HepG2 (cell line): Measurements from ENCODE around the gene GAGE12G. TPM values are rescaled to one million over a fixed set of nuclear protein-coding genes. Genes with fewer than 3 reads are reported as not detected.
"Not testable (repeated sequence)": the region's sequence is repeated elsewhere in the genome, so short reads cannot be mapped to it uniquely, and the experiment has no call there.

Experiments used
- ATAC-seq: fragments of 200-7000 bp; cut with Tn5 transposase; 3 replicates; pipeline ENCODE4 v1.9.1; 2020; ENCODE audit warnings: mild to moderate bottlenecking, moderate library complexity
- BruUV-seq: library from RNA; stranded (reverse); fragments of 400-500 nt; replicated peaks from 2 replicates; lab custom pipeline; 2021; lab: Mats Ljungman, UMichigan
- CTCF ChIA-PET: fragments of 300-600 bp; formaldehyde crosslinking; extraction: SDS; loops from one replicate; lab custom pipeline; 2021; ENCODE audit warnings: low total read pairs, inconsistent platforms, low intra/inter-chr PET ratio; lab: Yijun Ruan, JAX
- POLR2A ChIA-PET: fragments of 350-600 bp; sonication (Branson Sonifier 250); formaldehyde crosslinking; loops from one replicate; lab custom pipeline; 2020; ENCODE audit warnings: antibody characterized with exemption, inconsistent platforms; lab: Yijun Ruan, JAX
- DNase-seq: peaks from one replicate; pipeline ENCODE4 v3.0.0-alpha.2; 2015; ENCODE audit warnings: low spot score
- FAIRE-seq: peaks from 3 replicates; lab custom pipeline; 2011; peaks lifted over from hg19 to GRCh38; lab: Jason Lieb, UNC
- H2AFZ ChIP-seq: one replicate; pipeline ENCODE4 v1.6.1; 2011; ENCODE audit warnings: low read length, inconsistent platforms
- H3K27ac ChIP-seq: fragments of 300-600 bp; 3 replicates; pipeline ENCODE4 v1.8.0; 2011; ENCODE audit warnings: mixed run types, mild to moderate bottlenecking, mixed read lengths, low read length, inconsistent platforms; ENCODE audit not compliant: insufficient read depth; ENCODE audit errors: extremely low read length
- H3K27me3 ChIP-seq, 2 experiments: fragments of 200-600 bp in 1 of 2; 2 replicates in 1 of 2; 3 replicates in 1 of 2; pipeline versions ENCODE4 v1.6.0 to v1.8.0; 2011; ENCODE audit warnings: low read length in 2 of 2, mild to moderate bottlenecking in 2 of 2, moderate library complexity in 2 of 2, inconsistent platforms in 1 of 2; ENCODE audit not compliant: insufficient read depth in 2 of 2, control insufficient read depth in 1 of 2
- H3K36me3 ChIP-seq, 2 experiments: fragments of 200-600 bp in 1 of 2; replicated peaks in 1 of 2; 2 replicates in 1 of 2; 3 replicates in 1 of 2; pipeline versions ENCODE4 v1.5.1 to v1.8.0; 2011; ENCODE audit warnings: low read length in 2 of 2, inconsistent platforms in 1 of 2; ENCODE audit not compliant: insufficient read depth in 2 of 2, control insufficient read depth in 1 of 2
- H3K4me1 ChIP-seq: 2 replicates; pipeline ENCODE4 v1.5.1; 2012; ENCODE audit warnings: low read length, inconsistent platforms; ENCODE audit not compliant: insufficient read depth
- H3K4me2 ChIP-seq: 2 replicates; pipeline ENCODE4 v1.6.0; 2011; ENCODE audit warnings: low read depth, low read length, inconsistent platforms
- H3K4me3 ChIP-seq, 3 experiments: fragments of 200-600 bp in 1 of 3; sonication (generic), shearing (Covaris generic) in 1 of 3; replicated peaks in 1 of 3; 2 replicates each; pipeline ENCODE4 v1.5.1; 2011 to 2016; ENCODE audit warnings: low read length in 3 of 3, inconsistent platforms in 2 of 3, low read depth in 2 of 3, mild to moderate bottlenecking in 2 of 3, control low read depth in 1 of 3, mixed read lengths in 1 of 3; ENCODE audit not compliant: insufficient read depth in 1 of 3
- H3K79me2 ChIP-seq: one replicate; pipeline ENCODE4 v1.6.1; 2011; ENCODE audit warnings: low read length, inconsistent platforms; ENCODE audit not compliant: insufficient read depth
- H3K9ac ChIP-seq: 2 replicates; pipeline ENCODE4 v1.6.0; 2011; ENCODE audit warnings: mild to moderate bottlenecking, low read depth, low read length, inconsistent platforms; ENCODE audit not compliant: insufficient read depth
- H3K9me3 ChIP-seq: 2 replicates; pipeline ENCODE4 v1.5.1; 2012; ENCODE audit warnings: mild to moderate bottlenecking, low read length
- H4K20me1 ChIP-seq: 2 replicates; pipeline ENCODE4 v1.6.0; 2011; ENCODE audit warnings: inconsistent platforms, mild to moderate bottlenecking, low read length, moderate library complexity; ENCODE audit not compliant: insufficient read depth
- WGBS: methylation state at CpG from one replicate; pipeline ENCODE4 v1.1.6; 2017; ENCODE audit warnings: low lambda C conversion rate; 5-methylcytosine and 5-hydroxymethylcytosine counted together
- in situ Hi-C: cut with HindIII; loops from 2 replicates; pipeline ENCODE4 v1.10.0; 2017; ENCODE audit warnings: low pct_unique_long_range_greater_than_20kb; ENCODE audit not compliant: extremely low pct_ligation_motif_present
- intact Hi-C: fragments of 100-400 bp; cut with micrococcal nuclease; formaldehyde crosslinking; loops from one replicate; pipeline ENCODE4 v1.10.0; 2022; ENCODE audit not compliant: unreplicated experiment
- polyA plus RNA-seq, 8 experiments: library from polyadenylated mRNA; depleted of rRNA in 3 of 8; stranded (reverse) in 7 of 8; unstranded in 1 of 8; fragments of >200 nt; fragmentation: Illumina TruSeq in 4 of 8; extraction: Trizol in 4 of 8; gene quantifications; 2 replicates each; pipeline versions ENCODE4 v1.2.1 to v1.2.3, GENCODE V29; 2011 to 2016; ENCODE audit warnings: low read depth in 4 of 8, missing spikeins in 1 of 8, mixed read lengths in 1 of 8; ENCODE audit not compliant: insufficient read depth in 1 of 8
- total RNA-seq, 5 experiments: library from RNA; depleted of rRNA; stranded (reverse); fragments of >200 nt; fragmentation: Illumina TruSeq; extraction: Trizol; gene quantifications; 2 replicates each; pipeline ENCODE4 v1.2.3, GENCODE V29; 2016; ENCODE audit warnings: low read depth in 1 of 5

Gene GAGE12G
- total and polyA plus RNA-seq, 2 of the 13 experiments (the other 11 are each of a cell fraction or from before 2014, with no cell fraction given): not detected

DNA sequence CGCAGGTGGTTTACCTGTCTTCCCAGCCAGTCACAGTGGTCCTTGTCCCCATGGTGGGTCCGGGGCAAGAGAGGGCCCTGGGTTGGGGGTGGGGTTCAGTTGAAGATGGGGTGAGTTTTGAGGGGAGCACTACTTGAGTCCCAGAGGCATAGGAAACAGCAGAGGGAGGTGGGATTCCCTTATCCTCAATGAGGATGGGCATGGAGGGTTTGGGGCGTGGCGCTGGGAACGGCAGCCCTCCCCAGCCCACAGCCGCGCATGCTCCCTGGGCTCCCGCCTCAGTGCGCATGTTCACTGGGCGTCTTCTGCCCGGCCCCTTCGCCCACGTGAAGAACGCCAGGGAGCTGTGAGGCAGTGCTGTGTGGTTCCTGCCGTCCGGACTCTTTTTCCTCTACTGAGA lies 19.2 kb upstream of the GAGE12G start, which contains the start of gene GAGE12E:
TSS of gene GAGE12E (plus strand) at position 301 of the 400 bp plus-strand sequence. CDS start 1,155 bp downstream, outside the sequence.
- H3K9me3 ChIP-seq, BruUV-seq: not testable (repeated sequence)

GRCh38 chrX:49560542-49560941 lies 9.7 kb upstream of the GAGE12G start, which contains the start of gene GAGE12F:
GAGE12F (plus strand) TSS chrX:49560842; CDS start chrX:49561997, 1,155 bp downstream.
- H3K9ac ChIP-seq, H3K27ac ChIP-seq, POLR2A ChIA-PET, BruUV-seq, H2AFZ ChIP-seq, H4K20me1 ChIP-seq, H3K27me3 ChIP-seq, H3K79me2 ChIP-seq, H3K9me3 ChIP-seq, ATAC-seq, H3K4me3 ChIP-seq, H3K4me1 ChIP-seq, H3K4me2 ChIP-seq, CTCF ChIA-PET, DNase-seq, H3K36me3 ChIP-seq, FAIRE-seq, intact Hi-C loops, in situ Hi-C loops: not testable (repeated sequence)
- no CpG with 5 or more reads among the region's 16 CpGs for WGBS

More for the DNA sequence above, 19.2 kb upstream of the GAGE12G start, which contains the start of gene GAGE12E:
- H3K4me3 ChIP-seq, FAIRE-seq, H3K79me2 ChIP-seq, DNase-seq, H2AFZ ChIP-seq, H3K4me2 ChIP-seq, intact Hi-C loops, CTCF ChIA-PET, ATAC-seq, H3K9ac ChIP-seq, in situ Hi-C loops, H4K20me1 ChIP-seq, POLR2A ChIA-PET, H3K36me3 ChIP-seq, H3K27ac ChIP-seq, H3K27me3 ChIP-seq, H3K4me1 ChIP-seq: not testable (repeated sequence)
- no CpG with 5 or more reads among the region's 16 CpGs for WGBS

DNA sequence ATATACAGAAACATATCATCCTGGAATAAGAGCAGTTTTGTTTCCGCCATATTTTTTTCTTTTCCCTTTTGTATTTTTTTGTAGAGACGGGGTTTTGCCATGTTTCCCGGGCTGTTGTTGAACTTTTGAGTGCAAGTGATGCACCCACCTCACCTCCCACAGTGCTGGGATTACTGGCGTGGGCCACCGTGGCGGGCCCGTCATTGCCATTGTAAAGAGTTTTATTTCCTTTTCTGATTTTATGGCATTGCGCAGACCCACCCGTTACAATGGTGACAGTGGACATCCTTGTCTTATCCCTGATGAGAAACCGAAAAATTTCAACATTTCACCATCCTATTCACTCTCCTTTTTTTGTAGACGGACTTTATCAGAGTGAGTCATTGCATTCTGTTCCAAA lies 1.5 kb upstream of the GAGE12G start:
- H3K4me2 ChIP-seq, H3K27ac ChIP-seq, BruUV-seq, ATAC-seq, H3K9me3 ChIP-seq, H3K79me2 ChIP-seq, H3K4me1 ChIP-seq, DNase-seq, POLR2A ChIA-PET, H3K27me3 ChIP-seq, in situ Hi-C loops, H4K20me1 ChIP-seq, H3K9ac ChIP-seq, H2AFZ ChIP-seq, H3K36me3 ChIP-seq, intact Hi-C loops, CTCF ChIA-PET, FAIRE-seq, H3K4me3 ChIP-seq: not testable (repeated sequence)
- WGBS: no CpG with 5 or more reads among the region's 11 CpGs

- intact Hi-C loops, H2AFZ ChIP-seq, DNase-seq, BruUV-seq, H3K9me3 ChIP-seq, in situ Hi-C loops, H3K9ac ChIP-seq, H3K27me3 ChIP-seq, H3K27ac ChIP-seq, H3K4me3 ChIP-seq, H4K20me1 ChIP-seq, H3K4me1 ChIP-seq, H3K36me3 ChIP-seq, CTCF ChIA-PET, H3K79me2 ChIP-seq, FAIRE-seq, ATAC-seq, H3K4me2 ChIP-seq, POLR2A ChIA-PET: not testable (repeated sequence)
- no CpG with 5 or more reads among the region's 13 CpGs for WGBS
These were observed 1.0 kb upstream of the GAGE12G start for GRCh38 chrX:49569152-49569551.
